ENCODE data around the gene IL12A.

IL12A gene

GRCh38 chr3:160012108-160012507 lies 23.5 kb downstream of the IL12A start:
- Histone ChIP-seq H4K20me1 (ENCODE audit: insufficient read depth) (no peaks in the 10 kb centered on the region), H2AFZ (ENCODE audit: low read depth) (peak overlapping the region; percentile 21; the same call in 1 of the 2 replicates), H3K79me2 (ENCODE audit: insufficient read depth, low read depth) (no peaks in the 10 kb centered on the region), H3K4me2 (peak overlapping the region; percentile 89), H3K27ac (peak overlapping the region; percentile 82), H3K4me1 (ENCODE audit: low read depth, poor library complexity, severe bottlenecking) (peaks cover 91% of the 10 kb centered on the region), H3K4me3 (IDR thresholded peaks at IDR 0.05; ENCODE audit: insufficient read depth, low read depth, low read length) (no peak overlapping the region), H3K9ac (peak overlapping the region; percentile 54), H3K36me3 (ENCODE audit: insufficient read depth) (no peaks in the 10 kb centered on the region), H3K27me3 (ENCODE audit: insufficient read depth, low read depth) (no peaks in the 10 kb centered on the region)
- TF ChIP-seq CTCF (conservative IDR thresholded peaks at IDR 0.05; ENCODE audit: low read depth, low read length): no peak

GRCh38 chr3:160016972-160017371 lies 28.3 kb downstream of the IL12A start:
- H3K27me3 ChIP-seq (ENCODE audit: insufficient read depth, low read depth): no peaks in the 10 kb centered on the region
- peak overlapping the region; percentile 40 for H3K4me2 ChIP-seq
- H3K79me2 ChIP-seq (ENCODE audit: insufficient read depth, low read depth): no peaks in the 10 kb centered on the region
- H3K4me1 ChIP-seq (ENCODE audit: low read depth, poor library complexity, severe bottlenecking): peaks cover 59% of the 10 kb centered on the region
- no peak for TF ChIP-seq CTCF (conservative IDR thresholded peaks at IDR 0.05; ENCODE audit: low read depth, low read length)
- H3K9ac ChIP-seq: no peak overlapping the region
- no peak overlapping the region for H2AFZ ChIP-seq (ENCODE audit: low read depth)
- no peaks in the 10 kb centered on the region for H4K20me1 ChIP-seq (ENCODE audit: insufficient read depth)
- H3K27ac ChIP-seq: peak overlapping the region; percentile 35; the same call in 1 of the 2 replicates
- no peak overlapping the region for H3K4me3 ChIP-seq (IDR thresholded peaks at IDR 0.05; ENCODE audit: insufficient read depth, low read depth, low read length)
- no peaks in the 10 kb centered on the region for H3K36me3 ChIP-seq (ENCODE audit: insufficient read depth)

- no peak overlapping the region for H3K27ac ChIP-seq
- no peak overlapping the region for H3K4me2 ChIP-seq
- no peaks in the 10 kb centered on the region for H3K79me2 ChIP-seq (ENCODE audit: insufficient read depth, low read depth)
- no peak overlapping the region for H3K4me3 ChIP-seq (IDR thresholded peaks at IDR 0.05; ENCODE audit: insufficient read depth, low read depth, low read length)
- no peak for TF ChIP-seq CTCF (conservative IDR thresholded peaks at IDR 0.05; ENCODE audit: low read depth, low read length)
- H3K9ac ChIP-seq: no peak overlapping the region
- peaks cover 39% of the 10 kb centered on the region for H3K4me1 ChIP-seq (ENCODE audit: low read depth, poor library complexity, severe bottlenecking)
- no peaks in the 10 kb centered on the region for H3K27me3 ChIP-seq (ENCODE audit: insufficient read depth, low read depth)
- H2AFZ ChIP-seq (ENCODE audit: low read depth): no peak overlapping the region
- no peaks in the 10 kb centered on the region for H3K36me3 ChIP-seq (ENCODE audit: insufficient read depth)
- no peaks in the 10 kb centered on the region for H4K20me1 ChIP-seq (ENCODE audit: insufficient read depth)
Measured at GRCh38 chr3:160018959-160019358, 30.3 kb downstream of the IL12A start.

- Histone ChIP-seq H3K27ac (no peak overlapping the region), H3K4me3 (IDR thresholded peaks at IDR 0.05; ENCODE audit: insufficient read depth, low read depth, low read length) (no peak overlapping the region), H3K27me3 (ENCODE audit: insufficient read depth, low read depth) (no peaks in the 10 kb centered on the region), H4K20me1 (ENCODE audit: insufficient read depth) (no peaks in the 10 kb centered on the region), H3K9ac (no peak overlapping the region), H3K4me1 (ENCODE audit: low read depth, poor library complexity, severe bottlenecking) (peaks cover 27% of the 10 kb centered on the region), H3K4me2 (no peak overlapping the region), H2AFZ (ENCODE audit: low read depth) (no peak overlapping the region), H3K79me2 (ENCODE audit: insufficient read depth, low read depth) (no peaks in the 10 kb centered on the region), H3K36me3 (ENCODE audit: insufficient read depth) (no peaks in the 10 kb centered on the region)
- no peak for TF ChIP-seq CTCF (conservative IDR thresholded peaks at IDR 0.05; ENCODE audit: low read depth, low read length)
Measured at GRCh38 chr3:160020057-160020711, 31.5 kb downstream of the IL12A start.

Data from KMS-11 (cell line).